ENCODE measurements around the gene CAMK1G. TPM values are rescaled to one million over a fixed set of nuclear protein-coding genes. Genes with fewer than 3 reads are reported as not detected.

The CAMK1G gene
- total RNA-seq, 2 experiments from 2014 or later, result not detected

DNA sequence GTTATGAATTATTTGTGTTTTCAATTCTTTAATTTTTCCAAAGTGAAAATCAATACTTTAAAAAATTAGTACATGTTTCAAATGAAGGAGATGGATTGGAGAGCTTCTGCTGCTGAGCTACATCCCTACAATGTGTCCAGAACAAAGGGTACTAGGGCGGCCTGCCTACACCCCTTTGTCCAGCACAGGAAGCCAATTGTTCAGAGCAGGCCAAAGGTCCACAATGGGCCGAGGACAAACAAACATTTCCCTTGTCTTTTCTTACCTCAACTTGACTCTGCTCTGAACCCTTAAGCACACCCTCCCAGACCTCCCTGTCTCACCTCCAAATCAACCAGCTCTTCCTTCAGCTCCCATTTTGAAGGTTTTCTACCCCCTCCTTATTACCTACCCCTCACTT is 39.4 kb upstream of the CAMK1G start:
- no peak overlapping the region for H3K4me3 ChIP-seq (ENCODE audit: low read length)
- H3K9me3 Mint-ChIP-seq, result no peaks in the 10 kb centered on the region
- H3K9me3 ChIP-seq (ENCODE audit: control insufficient read depth in 1 of 2, insufficient read depth in 1 of 2, low read length in 2 of 2), result no peaks in the 10 kb centered on the region
- H3K4me1 Mint-ChIP-seq (ENCODE audit: low read depth), result no peaks in the 10 kb centered on the region
- DNase-seq, result no peak
- no peaks in the 10 kb centered on the region for H3K36me3 Mint-ChIP-seq (ENCODE audit: low read depth)
- POLR2A ChIA-PET, result no interaction called here
- CTCF ChIA-PET, result no interaction called here
- H3K27ac Mint-ChIP-seq, result no peak overlapping the region
- intact Hi-C loops (cut with DNase I, micrococcal nuclease), result no loop called here
- no peak overlapping the region for H3K4me3 Mint-ChIP-seq
- ATAC-seq (ENCODE audit: poor library complexity), result no peak
- peaks cover 14% of the 10 kb centered on the region for H3K27me3 Mint-ChIP-seq
- TF ChIP-seq, protein P1, sequence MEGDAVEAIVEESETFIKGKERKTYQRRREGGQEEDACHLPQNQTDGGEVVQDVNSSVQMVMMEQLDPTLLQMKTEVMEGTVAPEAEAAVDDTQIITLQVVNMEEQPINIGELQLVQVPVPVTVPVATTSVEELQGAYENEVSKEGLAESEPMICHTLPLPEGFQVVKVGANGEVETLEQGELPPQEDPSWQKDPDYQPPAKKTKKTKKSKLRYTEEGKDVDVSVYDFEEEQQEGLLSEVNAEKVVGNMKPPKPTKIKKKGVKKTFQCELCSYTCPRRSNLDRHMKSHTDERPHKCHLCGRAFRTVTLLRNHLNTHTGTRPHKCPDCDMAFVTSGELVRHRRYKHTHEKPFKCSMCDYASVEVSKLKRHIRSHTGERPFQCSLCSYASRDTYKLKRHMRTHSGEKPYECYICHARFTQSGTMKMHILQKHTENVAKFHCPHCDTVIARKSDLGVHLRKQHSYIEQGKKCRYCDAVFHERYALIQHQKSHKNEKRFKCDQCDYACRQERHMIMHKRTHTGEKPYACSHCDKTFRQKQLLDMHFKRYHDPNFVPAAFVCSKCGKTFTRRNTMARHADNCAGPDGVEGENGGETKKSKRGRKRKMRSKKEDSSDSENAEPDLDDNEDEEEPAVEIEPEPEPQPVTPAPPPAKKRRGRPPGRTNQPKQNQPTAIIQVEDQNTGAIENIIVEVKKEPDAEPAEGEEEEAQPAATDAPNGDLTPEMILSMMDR (IDR thresholded peaks at IDR 0.05), result no peak
- H3K4me1 ChIP-seq (ENCODE audit: insufficient read depth, low read length), result no peaks in the 10 kb centered on the region
- no peak overlapping the region for H3K27ac ChIP-seq (ENCODE audit: low read depth in 1 of 2, low read length in 2 of 2)
- H3K27me3 ChIP-seq (ENCODE audit: control insufficient read depth in 1 of 2, insufficient read depth in 2 of 2, low read length in 2 of 2), result peaks cover 0 to 6% of the 10 kb centered on the region in 2 experiments
- no peaks in the 10 kb centered on the region for H3K36me3 ChIP-seq (ENCODE audit: insufficient read depth, low read length)

DNA sequence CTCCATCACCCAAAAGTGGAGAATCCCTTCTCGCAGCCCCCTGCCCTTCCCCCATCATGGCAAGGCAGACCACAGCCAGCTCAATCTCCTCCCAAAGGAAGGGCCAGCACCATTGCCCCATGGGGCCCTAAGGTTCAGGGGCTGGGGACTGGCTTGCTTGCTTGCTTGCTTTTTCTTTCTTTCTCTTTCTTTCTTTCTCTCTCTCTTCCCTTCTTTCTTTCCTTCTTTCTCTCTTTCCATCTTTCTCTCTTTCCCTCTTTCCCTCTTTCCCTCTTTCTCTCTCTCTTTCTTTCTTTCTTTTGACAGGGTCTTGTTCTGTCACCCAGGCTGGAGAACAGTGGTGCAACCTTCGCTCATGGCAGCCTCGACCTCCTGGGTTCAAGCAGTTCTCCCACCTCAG is 38.1 kb upstream of the CAMK1G start:
- Histone ChIP-seq H3K4me3 (ENCODE audit: low read length) (no peak overlapping the region), H3K36me3 (ENCODE audit: insufficient read depth, low read length) (no peaks in the 10 kb centered on the region), H3K4me1 (ENCODE audit: insufficient read depth, low read length) (no peaks in the 10 kb centered on the region), H3K27ac (ENCODE audit: low read depth in 1 of 2, low read length in 2 of 2) (no peak overlapping the region), H3K9me3 (ENCODE audit: control insufficient read depth in 1 of 2, insufficient read depth in 1 of 2, low read length in 2 of 2) (no peaks in the 10 kb centered on the region), H3K27me3 (ENCODE audit: control insufficient read depth in 1 of 2, insufficient read depth in 2 of 2, low read length in 2 of 2) (no peaks in the 10 kb centered on the region)
- ChIA-PET POLR2A (no interaction called here), CTCF (no interaction called here)
- TF ChIP-seq, protein P1 (IDR thresholded peaks at IDR 0.05), result no peak
- Mint-ChIP-seq H3K27ac (no peak overlapping the region), H3K36me3 (ENCODE audit: low read depth) (no peaks in the 10 kb centered on the region), H3K4me3 (no peak overlapping the region), H3K4me1 (ENCODE audit: low read depth) (peaks cover 4% of the 10 kb centered on the region), H3K9me3 (no peaks in the 10 kb centered on the region), H3K27me3 (peaks cover 12% of the 10 kb centered on the region)
- ATAC-seq (ENCODE audit: poor library complexity), result no peak
- intact Hi-C loops (cut with DNase I, micrococcal nuclease), result no loop called here
- DNase-seq, result no peak

DNA sequence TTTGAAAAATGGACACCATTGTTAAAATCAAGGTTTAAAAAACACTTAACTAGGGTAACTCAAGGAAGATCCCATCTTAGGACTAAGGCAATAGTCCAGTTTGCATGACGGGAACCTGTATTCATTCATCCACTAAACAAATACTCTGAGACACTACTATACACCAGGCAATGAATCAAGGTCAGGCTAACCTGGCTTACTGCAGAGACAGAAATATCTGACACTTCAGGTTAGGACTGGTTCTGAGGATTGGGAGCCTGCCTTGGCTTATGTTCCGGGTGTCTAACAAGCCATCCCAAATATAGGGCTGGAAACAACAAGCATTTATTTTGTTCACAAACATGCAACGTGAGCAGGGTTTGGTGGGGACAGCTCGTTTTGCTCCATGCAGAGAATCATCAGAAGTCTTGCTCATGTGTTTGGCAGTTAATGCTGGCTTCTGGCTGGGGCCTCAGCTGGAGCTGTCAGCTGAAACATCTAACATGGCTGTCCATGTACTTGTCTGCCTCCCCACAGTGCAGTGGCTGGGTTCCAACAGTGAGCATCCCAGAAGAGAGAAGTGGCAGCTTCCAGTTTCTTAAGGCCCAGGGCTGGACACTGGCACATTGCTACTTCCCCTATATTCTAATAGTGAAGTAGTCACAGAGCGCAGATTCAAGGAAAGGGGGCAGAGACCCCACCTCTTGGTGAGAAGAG is 37.0 kb upstream of the CAMK1G start:
- Mint-ChIP-seq H3K9me3 (no peaks in the 10 kb centered on the region), H3K36me3 (ENCODE audit: low read depth) (no peaks in the 10 kb centered on the region), H3K27ac (no peak overlapping the region), H3K4me1 (ENCODE audit: low read depth) (peaks cover 4% of the 10 kb centered on the region), H3K4me3 (no peak overlapping the region), H3K27me3 (peaks cover 7% of the 10 kb centered on the region)
- ATAC-seq (ENCODE audit: poor library complexity) (no peak), DNase-seq (no peak)
- H3K27ac ChIP-seq (ENCODE audit: low read depth in 1 of 2, low read length in 2 of 2), result no peak overlapping the region
- no peaks in the 10 kb centered on the region for H3K4me1 ChIP-seq (ENCODE audit: insufficient read depth, low read length)
- H3K4me3 ChIP-seq (ENCODE audit: low read length), result no peak overlapping the region
- intact Hi-C loops (cut with DNase I, micrococcal nuclease), result no loop called here
- TF ChIP-seq, protein P1 (IDR thresholded peaks at IDR 0.05), result no peak
- no peaks in the 10 kb centered on the region for H3K36me3 ChIP-seq (ENCODE audit: insufficient read depth, low read length)
- ChIA-PET POLR2A (no interaction called here), CTCF (no interaction called here)
- H3K9me3 ChIP-seq (ENCODE audit: control insufficient read depth in 1 of 2, insufficient read depth in 1 of 2, low read length in 2 of 2), result no peaks in the 10 kb centered on the region
- H3K27me3 ChIP-seq (ENCODE audit: control insufficient read depth in 1 of 2, insufficient read depth in 2 of 2, low read length in 2 of 2), result no peaks in the 10 kb centered on the region

Measured in CD4-positive, alpha-beta T cell (primary cell).